ENCODE data around the gene OVOL1.

GRCh38 chr11:65808744-65809341 is 22.0 kb downstream of the OVOL1 start:
- TF ChIP-seq CTCF (conservative IDR thresholded peaks at IDR 0.05; ENCODE audit: low read depth in 2 of 2), result no peak
- no peak for TF ChIP-seq EZH2 (IDR thresholded peaks at IDR 0.05; ENCODE audit: low read depth, unreplicated experiment)

All from GM23338 (cell line).